Endometrial microvascular endothelial cells (primary cell): Measurements from ENCODE around the gene CMC2. TPM values are rescaled to one million over a fixed set of nuclear protein-coding genes. Genes with fewer than 3 reads are reported as not detected.

Source experiments
- in situ Hi-C: cut with HindIII; loops from 2 replicates; pipeline ENCODE4 v1.10.0; 2017; ENCODE audit warnings: low sequenced_read_pairs, low pct_unique_long_range_greater_than_20kb; ENCODE audit errors: inconsistent ontology term
- total RNA-seq: library from RNA; depleted of rRNA; stranded (reverse); fragments of >200 nt; gene quantifications from one replicate; pipeline ENCODE4 v1.2.3, GENCODE V29; 2015; ENCODE audit errors: inconsistent ontology term

The CMC2 gene
- total RNA-seq, 1 donor from 2014 or later, result 84.9 TPM

DNA sequence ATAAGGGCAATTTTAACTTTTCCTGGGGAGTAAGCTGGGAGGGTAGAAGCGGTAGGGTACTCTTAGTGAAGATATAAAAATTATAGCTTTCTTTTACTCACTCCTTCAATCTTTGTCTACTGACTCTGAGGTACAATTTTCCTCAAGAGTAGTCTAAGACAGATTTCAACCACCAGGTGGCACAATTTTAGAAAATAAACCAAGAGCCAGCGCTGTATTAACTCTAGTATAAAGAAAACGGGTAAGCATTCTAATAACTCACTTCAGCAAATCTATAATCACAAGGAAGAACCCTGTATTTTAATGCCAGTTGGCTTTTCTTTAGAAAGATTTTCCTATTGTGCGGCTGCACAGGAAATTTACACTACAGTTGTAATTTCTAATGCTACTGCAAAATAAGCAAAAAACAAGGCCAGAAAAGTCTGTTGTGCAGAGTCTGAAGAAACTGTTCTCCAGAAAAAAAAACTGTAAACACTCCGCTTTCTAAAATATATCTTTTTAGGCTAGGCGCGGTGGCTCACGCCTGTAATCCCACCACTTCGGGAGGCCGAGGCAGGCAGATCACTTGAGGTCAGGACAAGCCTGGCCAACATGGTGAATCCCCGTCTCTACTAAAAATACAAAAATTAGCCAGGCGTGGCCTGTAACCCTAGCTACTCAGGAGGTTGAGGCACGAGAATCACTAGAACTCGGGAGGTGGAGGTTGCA is 1.9 kb downstream of the CMC2 start:
- in situ Hi-C loops, result no loop called here

- in situ Hi-C loops, result no loop called here
Observed at GRCh38 chr16:81003610-81004460, 2.9 kb downstream of the CMC2 start.

DNA sequence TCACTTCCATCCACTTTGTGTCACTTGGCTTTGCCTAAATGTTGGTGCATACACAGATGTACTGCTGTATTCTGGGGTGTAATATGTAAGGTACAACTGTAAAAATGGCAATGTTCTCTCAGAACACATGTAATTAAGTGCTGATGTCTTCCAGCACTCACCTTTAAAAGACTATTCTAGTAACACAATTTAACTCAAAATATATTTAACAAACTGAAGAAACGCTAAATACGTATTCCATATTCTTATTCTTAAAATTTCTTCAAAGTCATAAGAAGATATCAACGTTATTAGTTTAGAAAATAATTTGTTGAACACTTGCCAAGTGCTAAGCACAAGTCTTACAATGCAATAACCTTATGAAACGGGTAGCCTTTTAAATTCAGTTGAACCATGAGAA is 3.6 kb downstream of the CMC2 start:
- in situ Hi-C loops, result no loop called here

DNA sequence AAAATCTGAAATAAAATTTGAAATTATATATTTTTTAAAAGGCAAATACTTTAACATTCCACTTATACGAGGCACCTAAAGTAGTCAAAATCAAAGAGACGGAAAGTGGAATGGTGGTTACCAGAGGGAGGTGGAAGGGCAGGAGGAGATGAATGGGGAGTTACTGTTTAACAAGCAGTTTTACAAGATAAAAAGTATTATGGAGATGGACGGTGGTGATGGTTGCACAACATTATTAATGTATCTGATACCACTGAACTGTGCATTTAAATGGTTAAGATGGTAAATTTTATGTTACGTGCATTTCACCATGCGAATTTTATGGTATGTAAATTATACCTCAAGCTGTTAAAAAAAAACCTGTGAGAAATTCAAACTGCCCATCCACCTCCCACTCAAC is 5.4 kb downstream of the CMC2 start:
- in situ Hi-C loops, result no loop called here

DNA sequence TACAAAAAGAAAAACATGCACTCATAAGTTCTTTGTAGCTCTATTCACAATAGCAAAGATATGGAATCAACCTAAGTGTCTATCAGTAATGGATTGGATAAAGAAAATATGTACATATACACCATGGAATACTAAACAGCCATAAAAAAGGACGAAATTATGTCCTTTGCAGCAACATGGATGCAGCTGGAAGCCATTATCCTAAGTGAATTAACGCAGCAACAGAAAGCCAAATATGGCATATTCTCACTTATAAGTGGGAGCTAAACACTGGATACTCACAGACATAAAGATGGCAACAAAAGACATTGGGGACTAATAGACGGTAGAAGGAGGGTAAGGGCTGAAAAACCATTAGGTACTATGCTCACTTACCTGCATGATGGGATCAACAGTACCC is 5.8 kb downstream of the CMC2 start:
- in situ Hi-C loops, result no loop called here

GRCh38 chr16:80997964-80998620 is 8.6 kb downstream of the CMC2 start:
- in situ Hi-C loops, result no loop called here

- in situ Hi-C loops, result no loop called here
Observed at GRCh38 chr16:80997139-80997798, 9.4 kb downstream of the CMC2 start.

- in situ Hi-C loops, result no loop called here
Observed at GRCh38 chr16:80996688-80997138, 10.0 kb downstream of the CMC2 start.

- in situ Hi-C loops, result no loop called here
Observed at GRCh38 chr16:80994451-80994850, 12.2 kb downstream of the CMC2 start.

DNA sequence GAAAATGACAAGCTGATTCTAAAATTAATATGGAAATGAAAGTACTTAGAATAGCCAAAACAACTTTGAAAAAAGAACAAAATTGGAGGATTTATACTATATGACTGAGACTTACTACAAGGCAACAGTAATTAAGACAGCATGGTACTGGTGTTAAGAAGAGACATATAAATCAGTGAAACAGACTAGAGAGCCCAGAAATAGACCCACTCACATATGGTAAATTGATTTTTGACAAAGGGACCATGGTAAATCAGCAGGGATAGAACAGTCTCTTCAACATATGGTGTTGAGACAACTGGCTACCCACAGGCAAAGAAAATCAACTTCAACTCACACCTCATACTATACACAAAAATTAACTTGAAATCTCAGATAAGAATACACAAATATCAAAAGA is 12.9 kb downstream of the CMC2 start:
- in situ Hi-C loops, result no loop called here

DNA sequence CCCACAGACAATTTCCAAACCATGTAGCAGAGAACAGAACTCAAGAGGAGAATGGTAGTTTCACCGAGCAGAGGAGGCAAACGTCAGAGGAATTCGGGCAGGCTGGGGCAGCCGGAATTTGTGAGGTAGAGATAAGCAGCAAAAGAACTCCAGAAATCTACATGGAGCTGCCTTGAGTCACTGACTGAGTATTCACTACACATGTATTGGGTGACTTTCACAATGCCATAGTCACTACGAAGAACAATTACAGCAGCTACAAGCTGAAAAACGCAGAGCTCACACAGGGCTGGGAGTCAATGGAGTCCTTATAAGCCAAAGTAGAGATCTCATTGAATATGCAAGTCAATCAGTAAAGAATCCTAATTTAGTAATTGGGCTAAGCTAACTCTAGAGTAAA is 13.4 kb downstream of the CMC2 start:
- in situ Hi-C loops, result no loop called here

DNA sequence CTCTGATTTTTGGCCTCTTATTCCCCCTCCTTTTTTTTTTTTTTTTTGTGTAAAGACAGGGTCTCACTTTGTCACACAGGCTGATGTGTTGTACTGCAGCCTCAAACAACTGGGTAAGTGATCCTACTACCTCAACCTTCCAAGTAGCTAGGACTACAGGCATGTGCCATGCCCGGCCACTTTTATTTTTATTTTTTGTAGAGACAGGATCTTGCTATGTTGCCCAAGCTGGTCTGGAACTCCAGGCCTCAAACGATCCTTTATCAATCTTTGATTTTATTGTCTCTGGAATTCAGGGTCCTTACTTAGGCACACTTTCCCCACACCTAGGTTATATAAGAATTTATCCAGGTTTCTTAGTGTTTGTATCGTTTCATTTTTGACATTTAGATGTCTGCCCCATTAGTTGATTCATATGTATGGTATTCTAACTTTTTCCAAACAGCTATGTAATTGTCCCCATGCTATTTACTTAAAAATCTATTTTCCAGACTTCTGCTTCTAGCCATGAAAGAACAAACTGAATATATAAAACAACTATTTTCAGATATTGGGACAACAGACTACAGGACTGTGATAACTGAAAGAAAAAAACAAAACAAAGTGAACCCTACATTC is 13.9 kb downstream of the CMC2 start:
- in situ Hi-C loops, result no loop called here

- in situ Hi-C loops, result no loop called here
Observed at GRCh38 chr16:80991792-80992430, 14.8 kb downstream of the CMC2 start.

- in situ Hi-C loops, result no loop called here
Observed at GRCh38 chr16:80990978-80991377, 15.7 kb downstream of the CMC2 start.

DNA sequence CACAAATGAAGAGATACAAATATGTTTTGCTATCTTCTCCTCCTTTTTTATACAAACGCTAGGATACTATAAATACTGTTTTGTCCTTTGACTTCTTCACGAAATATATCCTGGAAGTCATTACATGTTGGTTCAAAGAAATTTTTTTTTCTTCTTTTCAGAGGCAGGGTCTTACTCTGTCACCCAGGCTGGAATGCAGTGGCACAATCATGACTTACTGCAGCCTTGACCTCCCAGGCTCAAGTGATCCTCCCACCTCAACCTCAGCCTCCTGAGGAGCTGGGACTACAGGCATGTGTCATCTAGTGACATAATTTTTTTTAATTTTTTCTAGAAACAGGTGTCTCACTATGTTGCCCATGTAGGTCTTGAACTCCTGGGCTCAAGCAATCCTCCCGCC is 16.1 kb downstream of the CMC2 start:
- in situ Hi-C loops, result no loop called here

GRCh38 chr16:80989801-80990200 is 16.9 kb downstream of the CMC2 start:
- in situ Hi-C loops, result no loop called here

DNA sequence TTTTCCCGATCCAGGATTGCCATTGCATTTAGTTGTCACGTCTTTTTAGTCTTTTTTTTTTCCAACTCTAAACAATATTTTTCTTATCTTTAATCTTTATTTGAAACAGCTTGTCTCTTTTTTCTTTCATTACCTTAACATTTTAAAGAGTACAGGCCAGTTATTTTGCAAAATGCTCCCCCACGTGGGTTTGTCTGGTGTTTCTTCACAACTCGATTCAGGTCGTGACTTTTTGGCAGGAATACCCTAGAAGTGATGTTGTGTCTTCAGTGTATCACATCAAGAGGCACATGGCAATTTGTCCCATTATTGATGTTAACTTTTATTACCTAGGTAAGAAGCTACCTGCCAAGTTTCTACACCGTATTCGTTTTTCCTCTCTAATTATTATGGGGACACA is 17.9 kb downstream of the CMC2 start:
- in situ Hi-C loops, result no loop called here

GRCh38 chr16:80986557-80986956 is 20.1 kb downstream of the CMC2 start:
- in situ Hi-C loops, result no loop called here
